H1 (cell line): Measurements from ENCODE around the gene RFX5. TPM values are rescaled to one million over a fixed set of nuclear protein-coding genes. Genes with fewer than 3 reads are reported as not detected.

ENCODE experiments used
- CTCF ChIA-PET: fragments of 300-600 bp; sonication (Branson Sonifier 250); formaldehyde crosslinking; loops from one replicate; lab custom pipeline; 2021; ENCODE audit not compliant: partially characterized antibody; lab: Charles Lee
- POLR2A ChIA-PET: fragments of 300-600 bp; sonication (Branson Sonifier 250); formaldehyde crosslinking; loops from one replicate; lab custom pipeline; 2021; ENCODE audit warnings: inconsistent platforms; ENCODE audit not compliant: partially characterized antibody; lab: Charles Lee
- DNase-seq, 2 experiments: peaks; one replicate each; pipeline versions ENCODE4 v3.0.0 to v3.0.0-alpha.2; 2010 to 2022; ENCODE audit warnings: low spot score in 2 of 2, low read depth in 1 of 2, mixed read lengths in 1 of 2
- FAIRE-seq: peaks from 2 replicates; lab custom pipeline; 2011; peaks lifted over from hg19 to GRCh38; lab: Jason Lieb, UNC
- H2AFZ ChIP-seq: 2 replicates; pipeline ENCODE4 v1.8.1; 2012; ENCODE audit warnings: low read length, inconsistent platforms
- H2AK5ac ChIP-seq: 2 replicates; pipeline ENCODE4 v1.6.1; 2013; ENCODE audit warnings: low read depth, low read length
- H2BK120ac ChIP-seq: replicated peaks from 2 replicates; pipeline ENCODE3; 2013; ENCODE audit warnings: low read depth, low read length, inconsistent platforms
- H2BK12ac ChIP-seq: 2 replicates; pipeline ENCODE4 v1.6.1; 2013; ENCODE audit warnings: low read depth, low read length
- H2BK15ac ChIP-seq: 2 replicates; pipeline ENCODE4 v1.6.1; 2013; ENCODE audit warnings: low read length
- H2BK20ac ChIP-seq: 2 replicates; pipeline ENCODE4 v1.6.1; 2013; ENCODE audit warnings: low read length
- H2BK5ac ChIP-seq: 2 replicates; pipeline ENCODE4 v1.6.1; 2013; ENCODE audit warnings: low read depth, low read length
- H3K14ac ChIP-seq: 2 replicates; pipeline ENCODE4 v1.6.1; 2013; ENCODE audit warnings: inconsistent platforms; ENCODE audit not compliant: insufficient read length
- H3K18ac ChIP-seq: 2 replicates; pipeline ENCODE4 v1.6.1; 2013; ENCODE audit warnings: low read length; ENCODE audit errors: extremely low read depth
- H3K23ac ChIP-seq: 2 replicates; pipeline ENCODE4 v1.6.1; 2013; ENCODE audit warnings: inconsistent platforms; ENCODE audit not compliant: insufficient read length
- H3K23me2 ChIP-seq: 2 replicates; pipeline ENCODE4 v1.6.1; 2013; ENCODE audit warnings: low read depth, low read length
- H3K27ac ChIP-seq: 2 replicates; pipeline ENCODE4 v1.6.1; 2011; ENCODE audit warnings: low read depth, low read length, inconsistent platforms
- H3K27me3 ChIP-seq, 4 experiments: replicated peaks in 1 of 4; 1 replicate in 1 of 4; 2 replicates in 3 of 4; pipeline versions ENCODE4 v1.6.1 to v1.8.1; 2011 to 2013; ENCODE audit warnings: low read length in 3 of 4, mild to moderate bottlenecking in 3 of 4, inconsistent platforms in 2 of 4, mixed read lengths in 2 of 4, moderate library complexity in 1 of 4; ENCODE audit not compliant: control insufficient read depth in 3 of 4, insufficient read depth in 3 of 4; ENCODE audit errors: extremely low read depth in 1 of 4
- H3K36me3 ChIP-seq, 4 experiments: 2 replicates each; pipeline versions ENCODE4 v1.6.1 to v1.8.1; 2011 to 2013; ENCODE audit warnings: mild to moderate bottlenecking in 4 of 4, low read length in 3 of 4, moderate library complexity in 2 of 4, control low read depth in 1 of 4, inconsistent platforms in 1 of 4; ENCODE audit not compliant: insufficient read depth in 4 of 4, control insufficient read depth in 2 of 4
- H3K4ac ChIP-seq: replicated peaks from 2 replicates; pipeline ENCODE3; 2013; ENCODE audit warnings: low read length, low read depth, mixed read lengths, inconsistent platforms; ENCODE audit not compliant: insufficient read length
- H3K4me1 ChIP-seq, 4 experiments: replicated peaks in 1 of 4; 1 replicate in 1 of 4; 2 replicates in 3 of 4; pipeline versions ENCODE4 v1.6.1 to v1.8.1; 2011 to 2013; ENCODE audit warnings: low read length in 3 of 4, inconsistent platforms in 2 of 4, mixed read lengths in 1 of 4; ENCODE audit not compliant: insufficient read depth in 4 of 4, control insufficient read depth in 3 of 4
- H3K4me2 ChIP-seq, 2 experiments: 2 replicates each; pipeline versions ENCODE4 v1.6.1 to v1.8.1; 2011 to 2013; ENCODE audit warnings: low read depth in 2 of 2, low read length in 2 of 2, control low read depth in 1 of 2, inconsistent platforms in 1 of 2, mild to moderate bottlenecking in 1 of 2; ENCODE audit not compliant: insufficient read depth in 1 of 2
- H3K4me3 ChIP-seq, 4 experiments: fragments of 200-600, 300-600 bp in 1 of 4; sonication (generic), shearing (Covaris generic), sonication (Bioruptor Twin) in 1 of 4; 2 replicates each; pipeline versions ENCODE4 v1.5.1 to v1.8.1; 2011 to 2016; ENCODE audit warnings: low read length in 4 of 4, low read depth in 3 of 4, control low read depth in 2 of 4, inconsistent platforms in 2 of 4, mild to moderate bottlenecking in 2 of 4, mixed read lengths in 1 of 4, moderate library complexity in 1 of 4; ENCODE audit not compliant: insufficient read depth in 2 of 4; ENCODE audit errors: extremely low read depth in 1 of 4
- H3K56ac ChIP-seq: replicated peaks from 2 replicates; pipeline ENCODE3; 2013; ENCODE audit warnings: low read depth, mild to moderate bottlenecking, mixed read lengths, low read length, inconsistent platforms; ENCODE audit not compliant: insufficient read length
- H3K79me1 ChIP-seq: 2 replicates; pipeline ENCODE4 v1.6.1; 2013; ENCODE audit warnings: low read depth, low read length, control low read depth
- H3K79me2 ChIP-seq, 2 experiments: 2 replicates each; pipeline versions ENCODE4 v1.6.1 to v1.8.1; 2012 to 2013; ENCODE audit warnings: low read length in 2 of 2, mild to moderate bottlenecking in 2 of 2, inconsistent platforms in 1 of 2; ENCODE audit not compliant: insufficient read depth in 2 of 2, control insufficient read depth in 1 of 2
- H3K9ac ChIP-seq, 4 experiments: replicated peaks in 1 of 4; 1 replicate in 1 of 4; 2 replicates in 3 of 4; pipeline versions ENCODE4 v1.6.1 to v1.8.1; 2011 to 2013; ENCODE audit warnings: low read depth in 3 of 4, low read length in 3 of 4, control low read depth in 2 of 4, mild to moderate bottlenecking in 2 of 4, moderate library complexity in 2 of 4, inconsistent platforms in 1 of 4; ENCODE audit errors: extremely low read depth in 1 of 4
- H3K9me3 ChIP-seq, 2 experiments: 2 replicates each; pipeline versions ENCODE4 v1.6.1 to v1.8.1; 2012 to 2013; ENCODE audit warnings: mild to moderate bottlenecking in 2 of 2, moderate library complexity in 2 of 2, control low read depth in 1 of 2, inconsistent platforms in 1 of 2, low read depth in 1 of 2, low read length in 1 of 2, mixed read lengths in 1 of 2; ENCODE audit not compliant: insufficient read depth in 2 of 2
- H4K20me1 ChIP-seq, 2 experiments: replicated peaks in 1 of 2; 2 replicates each; pipeline versions ENCODE3 to v1.8.1; 2011 to 2013; ENCODE audit warnings: inconsistent platforms in 2 of 2, low read length in 2 of 2, mild to moderate bottlenecking in 1 of 2; ENCODE audit not compliant: insufficient read depth in 2 of 2, control insufficient read depth in 1 of 2
- H4K5ac ChIP-seq: 2 replicates; pipeline ENCODE4 v1.6.1; 2013; ENCODE audit warnings: low read length, low read depth, mixed read lengths, inconsistent platforms; ENCODE audit not compliant: insufficient read length
- H4K8ac ChIP-seq: 2 replicates; pipeline ENCODE4 v1.8.0; 2013; ENCODE audit warnings: mild to moderate bottlenecking, moderate library complexity, low read length, inconsistent platforms; ENCODE audit not compliant: insufficient read depth; ENCODE audit errors: extremely low read depth
- H4K91ac ChIP-seq: replicated peaks from 2 replicates; pipeline ENCODE3; 2013; ENCODE audit warnings: low read length, mixed read lengths, inconsistent platforms; ENCODE audit not compliant: insufficient read length
- NRF1 ChIP-seq: IDR thresholded peaks from 2 replicates; pipeline ENCODE4 v1.6.1; 2011; ENCODE audit warnings: mild to moderate bottlenecking, low read depth, low read length, improper control_type of control experiment
- WGBS, 2 experiments: shearing (Covaris generic) in 1 of 2; methylation state at CpG; one replicate each; pipeline versions ENCODE4 v1.1.6 to v1.1.7; 2013 to 2015; ENCODE audit warnings: low lambda C conversion rate in 2 of 2, mixed read lengths in 2 of 2, inconsistent platforms in 1 of 2, low coverage in 1 of 2, missing lambda C conversion rate in 1 of 2; ENCODE audit not compliant: insufficient replicate concordance in 2 of 2, insufficient coverage in 1 of 2, insufficient read length in 1 of 2; ENCODE audit errors: extremely low coverage in 1 of 2, missing lambda C conversion rate in 1 of 2; 5-methylcytosine and 5-hydroxymethylcytosine counted together
- polyA plus RNA-seq, 7 experiments: library from polyadenylated mRNA; depleted of rRNA in 3 of 7; stranded (reverse) in 5 of 7; unstranded in 2 of 7; fragments of >200 nt in 5 of 7; fragments of 200-250 nt in 2 of 7; gene quantifications; 1 replicate in 5 of 7; 2 replicates in 1 of 7; 4 replicates in 1 of 7; pipeline versions ENCODE4 v1.2.1 to v1.2.3, GENCODE V29; 2011 to 2013; ENCODE audit warnings: missing spikeins in 2 of 7, mixed read lengths in 2 of 7
- total RNA-seq: library from RNA; stranded (reverse); fragmentation: NEBNext Ultra II Directional; extraction: Animal tissue kit (Norgen Biotek cat#: 25700); gene quantifications from 2 replicates; pipeline ENCODE4 v1.2.1, GENCODE V29; 2021

The RFX5 gene
- total and polyA plus RNA-seq, 2 of the 8 experiments (the other 6 are each of a cell fraction or from before 2014, with no cell fraction given), result 27.8 to 59.7 TPM

GRCh38 chr1:151324390-151324930 lies 22.6 kb downstream of the RFX5 start:
- WGBS, 2 experiments, result 94% methylated on average over 4 of the region's 4 CpGs; no CpG with 5 or more reads in 1 of the 2 experiments
- TF ChIP-seq NRF1, result no peak

More at GRCh38 chr1:151324390-151324930, 22.6 kb downstream of the RFX5 start:
- Histone ChIP-seq H3K23me2 (peaks cover 13% of the 10 kb centered on the region), H3K79me1 (0 out of 2 replicates have a peak, but pooled peaks cover 2% of the 10 kb centered on the region), H2BK20ac (no peak overlapping the region), H2AFZ (no peak overlapping the region), H4K20me1 (no peaks in the 10 kb centered on the region), H2BK5ac (no peak overlapping the region), H2BK12ac (no peak overlapping the region), H4K8ac (no peak overlapping the region), H3K4me1 (peaks cover 2 to 8% (median 5%) of the 10 kb centered on the region in 4 experiments; a peak in 5 of 7 replicates), H2BK120ac (no peak overlapping the region), H2AK5ac (no peak overlapping the region), H3K56ac (no peak overlapping the region), H3K4me2 (no peak overlapping the region), H3K23ac (no peak overlapping the region), H3K27ac (no peak overlapping the region), H4K91ac (no peak overlapping the region), H3K27me3 (no peaks in the 10 kb centered on the region), H3K79me2 (peaks cover 0 to 16% of the 10 kb centered on the region in 2 experiments; a peak in 3 of 4 replicates), H3K4me3 (no peak overlapping the region), H3K9me3 (no peaks in the 10 kb centered on the region), H3K4ac (no peak overlapping the region), H3K18ac (no peak overlapping the region), H3K9ac (no peak overlapping the region), H2BK15ac (no peak overlapping the region), H4K5ac (no peak overlapping the region), H3K36me3 (peaks cover 3 to 7% (median 4%) of the 10 kb centered on the region in 4 experiments; a peak in 5 of 8 replicates), H3K14ac (no peak overlapping the region)
- FAIRE-seq (no peak), DNase-seq (no peak)
- ChIA-PET POLR2A (interaction anchor here (1.0 to 5.9 kb wide), 8 partner anchors 8 to 75 kb away, joined by 4 to 24 read pairs (median 6); partner anchors contain the start of genes PSMB4 and RFX5), CTCF (interaction anchor here (0.5 to 11.1 kb wide), 6 partner anchors 10 to 71 kb away, joined by 3 to 79 read pairs (median 12); no protein-coding TSS in a partner anchor)
